HG02623 (cell line): ENCODE measurements around the gene MATK.

Experiments
- ATAC-seq: cut with Tn5 transposase; IDR thresholded peaks from one replicate; pipeline ENCODE4 v1.9.1; 2021; ENCODE audit warnings: moderate library complexity; ENCODE audit not compliant: unreplicated experiment

Gene MATK

DNA sequence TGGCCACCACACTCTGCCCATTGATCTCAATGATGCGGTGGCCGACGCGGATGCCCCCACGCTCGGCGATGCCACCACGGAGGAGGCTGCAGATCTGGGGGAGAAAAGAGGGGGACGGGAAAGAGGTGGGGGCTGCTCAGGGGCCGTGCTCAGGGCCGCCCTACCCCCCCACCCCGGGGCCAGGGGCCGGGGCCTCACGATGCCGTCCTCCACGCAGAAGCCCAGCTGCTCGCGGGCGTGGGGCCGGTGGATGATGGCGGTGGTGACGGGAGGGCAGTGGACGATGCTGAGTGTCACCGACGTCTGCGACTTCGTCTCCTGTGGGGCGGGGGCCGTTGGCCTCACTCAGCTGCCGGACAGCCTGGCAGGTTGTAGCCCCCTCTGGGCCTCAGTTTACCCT lies 34.9 kb downstream of the MATK start:
- no peak for ATAC-seq

DNA sequence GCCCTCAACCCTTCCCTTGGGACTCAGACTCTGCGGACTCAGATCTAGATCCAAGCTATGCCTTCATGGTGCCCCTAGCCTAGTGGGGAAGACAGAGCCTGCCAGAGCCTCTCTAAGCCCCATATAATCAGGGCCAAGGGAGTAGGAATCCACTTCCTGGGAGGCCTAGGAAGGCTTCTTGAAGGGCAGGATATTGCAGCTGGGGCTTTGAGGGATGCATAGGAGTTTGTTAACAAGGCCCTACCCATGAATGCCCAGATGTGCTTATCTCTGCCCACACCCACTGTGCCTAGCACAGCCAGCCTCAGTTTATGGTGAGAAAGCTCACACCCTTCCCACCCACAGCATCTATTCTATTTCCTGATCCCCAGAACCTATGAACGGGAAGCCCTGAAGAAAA lies 36.0 kb downstream of the MATK start:
- no peak for ATAC-seq

DNA sequence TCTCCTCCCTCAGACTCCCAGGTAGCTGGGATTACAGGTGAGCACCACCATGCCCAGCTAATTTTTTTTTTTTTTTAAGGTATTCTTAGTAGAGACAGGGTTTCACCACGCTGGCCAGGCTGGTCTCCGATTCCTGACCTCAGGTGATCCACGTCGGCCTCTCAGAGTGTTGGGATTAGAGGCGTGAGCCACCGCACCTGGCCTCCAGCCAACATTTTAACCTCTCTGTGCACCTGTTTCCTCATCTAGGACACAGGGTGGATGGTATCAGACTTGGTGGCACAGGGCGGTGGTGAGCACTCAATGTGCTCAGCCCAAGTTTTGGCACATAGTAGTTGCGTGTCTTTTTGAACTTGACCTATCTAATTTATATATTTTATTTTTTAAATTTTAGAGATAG lies 37.2 kb downstream of the MATK start:
- no peak for ATAC-seq

DNA sequence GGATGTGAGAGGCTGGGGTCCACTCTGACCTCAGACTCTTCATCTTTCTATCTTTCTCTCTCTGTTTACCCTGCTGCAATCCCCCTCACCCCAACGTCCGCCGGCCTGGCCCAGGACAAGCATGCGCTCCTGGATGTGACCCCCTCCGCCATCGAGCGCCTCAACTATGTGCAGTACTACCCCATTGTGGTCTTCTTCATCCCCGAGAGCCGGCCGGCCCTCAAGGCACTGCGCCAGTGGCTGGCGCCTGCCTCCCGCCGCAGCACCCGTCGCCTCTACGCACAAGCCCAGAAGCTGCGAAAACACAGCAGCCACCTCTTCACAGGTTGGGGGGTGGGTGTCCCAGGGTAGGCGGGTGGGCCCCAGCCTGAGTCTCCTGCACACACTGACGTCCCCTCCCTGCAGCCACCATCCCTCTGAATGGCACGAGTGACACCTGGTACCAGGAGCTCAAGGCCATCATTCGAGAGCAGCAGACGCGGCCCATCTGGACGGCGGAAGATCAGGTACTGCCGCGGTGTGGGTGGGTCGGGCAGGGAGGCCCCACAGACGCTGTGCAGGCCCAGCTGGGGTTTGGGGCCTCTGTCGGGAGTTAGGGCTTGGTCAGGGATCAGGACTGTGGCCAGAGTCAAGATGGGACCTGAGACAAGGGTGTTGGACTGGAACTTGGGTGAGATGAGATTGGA lies 39.7 kb downstream of the MATK start:
- ATAC-seq, result no peak

DNA sequence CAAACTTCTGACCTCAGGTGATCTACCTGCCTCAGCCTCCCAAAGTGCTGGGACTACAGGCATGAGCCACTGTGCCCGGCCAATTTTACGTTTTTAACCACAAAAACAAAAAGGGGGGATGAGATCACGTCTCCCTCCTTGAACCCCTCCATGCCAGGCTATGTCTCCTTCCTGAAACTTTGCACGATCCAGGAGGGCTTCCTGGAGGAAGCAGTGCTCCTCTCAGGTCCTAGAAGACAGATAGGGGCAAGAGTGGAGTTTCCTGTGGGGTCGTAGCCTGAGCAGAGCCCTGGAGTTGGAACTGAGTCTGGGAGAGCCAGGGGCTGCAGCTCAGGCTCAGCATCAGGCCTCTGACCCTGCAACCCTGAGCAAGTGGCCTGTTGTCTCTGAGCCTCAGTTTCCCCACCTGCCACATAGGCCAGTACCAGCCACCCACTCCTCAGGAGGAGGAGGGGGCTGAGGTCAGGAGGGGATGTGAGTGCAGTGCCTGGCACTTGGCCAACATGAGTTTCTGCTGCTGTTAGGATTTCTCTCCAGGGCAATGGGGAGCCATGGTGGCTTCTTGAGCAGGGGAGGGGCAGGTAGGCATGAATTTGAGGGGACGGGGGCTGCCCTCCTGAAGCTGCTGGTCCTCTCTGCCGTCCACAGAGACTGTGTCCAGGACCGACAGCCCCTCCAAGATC lies 40.7 kb downstream of the MATK start:
- no peak for ATAC-seq

DNA sequence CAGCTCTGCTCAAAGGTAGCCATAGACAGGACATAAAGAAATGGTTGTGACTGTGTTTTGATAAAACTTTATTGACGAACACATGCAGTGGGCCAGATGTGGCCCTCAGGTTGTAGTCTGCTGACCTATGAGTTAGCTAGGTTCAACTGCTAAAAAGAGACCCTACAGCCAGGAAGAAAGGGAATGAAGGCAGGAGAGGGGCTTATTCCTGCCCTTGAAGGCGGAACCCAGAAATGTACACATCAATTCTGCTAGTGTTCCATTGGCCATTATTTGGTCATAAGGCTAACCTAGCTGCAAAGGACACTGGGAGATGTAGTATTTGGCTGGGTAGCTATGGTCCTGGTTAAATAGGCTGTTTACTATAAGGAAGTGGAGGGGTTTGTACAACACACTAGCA lies 42.7 kb downstream of the MATK start:
- ATAC-seq, result no peak

DNA sequence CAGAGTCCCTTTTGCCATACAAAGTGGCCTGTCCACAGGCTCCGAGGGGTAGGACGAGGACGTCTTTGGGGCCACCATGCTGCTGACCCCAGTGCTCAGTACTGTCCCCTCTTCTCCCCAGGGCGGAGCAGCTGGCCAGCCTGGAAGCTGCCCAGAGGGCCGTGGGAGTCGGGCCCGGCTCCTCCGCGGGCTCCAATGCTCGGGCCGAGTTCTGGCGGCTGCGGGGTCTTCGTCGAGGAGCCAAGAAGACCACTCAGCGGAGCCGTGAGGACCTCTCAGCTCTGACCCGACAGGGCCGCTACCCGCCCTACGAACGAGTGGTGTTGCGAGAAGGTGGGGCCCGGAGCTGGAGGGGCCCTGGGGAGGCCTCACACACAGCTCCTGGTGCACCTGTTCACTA lies 45.8 kb downstream of the MATK start:
- ATAC-seq, result no peak

DNA sequence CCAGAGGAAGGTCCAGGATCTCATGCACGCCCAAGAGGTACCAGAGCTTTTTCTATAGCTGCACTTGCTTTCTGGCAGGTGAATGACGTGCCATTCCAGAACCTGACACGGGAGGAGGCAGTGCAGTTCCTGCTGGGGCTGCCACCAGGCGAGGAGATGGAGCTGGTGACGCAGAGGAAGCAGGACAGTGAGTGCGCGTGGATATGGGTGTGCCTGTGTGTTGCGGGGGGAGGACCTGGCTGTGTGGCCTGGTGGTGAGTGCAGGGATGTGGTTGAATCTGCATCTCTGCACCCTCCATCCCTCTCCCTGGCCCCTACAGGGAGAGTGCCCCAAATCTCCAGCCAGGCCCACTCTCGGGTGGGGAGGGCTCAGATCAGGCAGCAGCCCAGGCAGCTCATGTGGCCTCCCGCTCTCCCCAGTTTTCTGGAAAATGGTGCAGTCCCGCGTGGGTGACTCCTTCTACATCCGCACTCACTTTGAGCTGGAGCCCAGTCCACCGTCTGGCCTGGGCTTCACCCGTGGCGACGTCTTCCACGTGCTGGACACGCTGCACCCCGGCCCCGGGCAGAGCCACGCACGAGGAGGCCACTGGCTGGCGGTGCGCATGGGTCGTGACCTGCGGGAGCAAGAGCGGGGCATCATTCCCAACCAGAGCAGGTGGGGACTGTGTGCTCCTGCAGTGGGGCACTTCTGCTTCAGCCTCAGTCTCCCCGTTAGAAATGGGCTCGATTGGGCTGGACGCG lies 47.5 kb downstream of the MATK start:
- ATAC-seq, result no peak

DNA sequence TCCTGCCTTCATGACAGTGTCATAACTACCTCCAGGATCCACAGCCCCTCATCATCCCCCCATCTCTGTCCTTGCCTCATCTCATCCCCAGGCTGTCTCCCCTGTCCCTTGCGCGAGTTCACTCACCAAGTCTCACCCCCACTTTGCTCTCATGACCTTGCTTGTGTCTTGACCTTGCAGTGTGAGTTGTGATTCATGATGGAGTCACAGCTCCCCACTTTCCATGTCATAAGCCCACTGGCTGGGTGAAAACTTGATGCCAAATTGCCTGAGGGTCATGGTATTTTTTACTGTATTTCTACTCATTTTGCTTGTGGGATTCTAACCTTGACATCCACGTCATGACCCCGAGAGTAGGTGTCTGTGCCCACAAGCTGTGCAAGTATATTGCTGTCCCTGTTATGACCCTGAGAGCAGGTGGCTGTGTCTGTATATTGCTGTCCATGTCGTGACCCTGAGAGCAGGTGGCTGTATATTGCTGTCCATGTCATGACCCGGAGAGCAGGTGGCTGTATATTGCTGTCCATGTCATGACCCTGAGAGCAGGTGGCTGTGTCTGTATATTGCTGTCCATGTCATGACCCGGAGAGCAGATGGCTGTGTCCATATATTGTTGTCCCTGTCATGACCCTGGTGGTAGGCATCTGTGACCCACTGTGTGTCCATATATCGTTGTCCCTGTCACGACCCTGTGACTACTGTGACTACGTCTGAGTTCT lies 48.5 kb downstream of the MATK start:
- no peak for ATAC-seq

DNA sequence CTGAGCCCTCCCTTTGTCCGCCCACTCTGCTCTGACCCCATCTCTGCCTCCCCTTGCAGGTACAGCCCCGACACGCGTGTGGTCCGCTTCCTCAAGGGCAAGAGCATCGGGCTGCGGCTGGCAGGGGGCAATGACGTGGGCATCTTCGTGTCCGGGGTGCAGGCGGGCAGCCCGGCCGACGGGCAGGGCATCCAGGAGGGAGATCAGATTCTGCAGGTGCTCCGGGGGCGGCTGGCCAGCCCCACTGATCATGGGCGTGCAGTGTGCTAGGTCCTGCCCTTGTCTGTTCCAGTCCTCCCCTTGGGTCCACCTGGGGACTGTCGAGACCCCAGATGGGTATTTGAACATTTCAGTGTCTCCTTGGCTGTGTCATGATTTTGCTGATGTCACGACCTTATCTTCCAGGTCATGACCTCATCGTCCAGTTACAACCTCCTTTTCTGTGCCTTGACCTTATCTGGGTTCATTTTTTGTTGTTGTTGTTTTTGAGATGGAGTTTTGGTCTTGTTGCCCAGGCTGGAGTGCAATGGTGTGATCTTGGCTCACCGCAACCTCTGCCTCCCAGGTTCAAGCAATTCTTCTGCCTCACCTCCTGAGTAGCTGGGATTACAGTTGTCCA lies 50.0 kb downstream of the MATK start:
- ATAC-seq, result no peak

DNA sequence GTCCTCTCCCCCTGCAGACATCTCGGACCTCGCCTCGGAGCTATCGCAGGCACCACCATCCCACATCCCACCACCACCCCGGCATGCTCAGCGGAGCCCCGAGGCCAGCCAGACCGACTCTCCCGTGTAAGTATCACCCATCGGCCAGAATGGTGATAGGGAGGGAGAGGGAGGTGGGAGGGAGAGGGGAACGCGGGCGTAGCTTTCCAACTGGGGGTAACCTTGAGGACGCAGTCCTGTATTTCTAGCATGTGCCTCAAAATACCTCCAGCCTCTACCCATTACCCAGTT lies 51.9 kb downstream of the MATK start:
- ATAC-seq, result no peak

DNA sequence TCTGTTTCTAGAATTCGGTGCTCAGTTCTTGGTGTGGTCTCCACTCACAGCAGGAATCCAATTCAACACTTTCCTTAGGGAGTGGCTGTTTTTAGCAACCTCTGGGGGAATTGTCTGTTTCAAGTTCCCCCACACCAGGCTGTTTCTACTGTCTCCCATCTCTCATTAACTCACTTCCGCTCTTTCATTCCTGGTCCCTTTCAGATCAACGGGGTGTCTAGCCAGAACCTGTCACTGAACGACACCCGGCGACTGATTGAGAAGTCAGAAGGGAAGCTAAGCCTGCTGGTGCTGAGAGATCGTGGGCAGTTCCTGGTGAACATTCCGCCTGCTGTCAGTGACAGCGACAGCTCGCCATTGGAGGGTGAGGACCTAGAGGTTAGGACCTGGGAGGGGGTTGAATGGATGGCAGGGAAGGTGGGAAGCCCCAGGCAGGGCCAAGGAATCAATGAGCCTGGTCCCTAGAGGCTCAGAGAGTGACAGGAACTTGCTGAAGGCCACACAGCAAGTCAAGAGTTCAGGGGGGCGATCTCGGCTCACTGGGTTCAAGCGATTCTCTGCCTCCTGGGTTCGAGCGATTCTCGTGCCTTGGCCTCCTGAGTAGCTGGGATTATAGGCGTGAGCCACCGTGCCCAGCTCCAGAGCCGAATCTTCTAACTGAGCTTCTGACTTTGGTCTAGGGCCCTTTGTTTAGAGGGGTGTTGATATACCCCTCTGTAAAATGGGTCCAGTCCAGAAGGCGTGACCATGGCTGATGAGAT lies 52.5 kb downstream of the MATK start:
- no peak for ATAC-seq

DNA sequence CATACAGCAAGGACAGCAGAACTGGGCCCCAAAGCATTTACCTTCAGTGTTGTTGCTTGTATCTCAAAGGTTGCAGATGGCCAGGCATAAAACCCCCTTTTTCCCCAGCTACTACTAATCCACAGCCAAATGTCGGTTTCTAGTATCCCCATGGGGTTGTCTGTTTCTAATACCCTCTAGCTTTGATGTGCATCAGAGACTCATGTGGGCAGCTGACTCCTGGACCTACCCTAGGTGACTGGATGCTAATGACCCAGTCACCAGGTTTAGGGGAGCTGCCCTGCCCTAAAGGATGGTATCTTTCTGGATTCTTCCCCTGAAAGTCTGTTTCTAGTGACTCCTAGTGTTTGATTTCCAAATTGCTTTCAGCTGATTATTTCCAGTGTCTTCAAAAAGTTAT lies 54.1 kb downstream of the MATK start:
- no peak for ATAC-seq

DNA sequence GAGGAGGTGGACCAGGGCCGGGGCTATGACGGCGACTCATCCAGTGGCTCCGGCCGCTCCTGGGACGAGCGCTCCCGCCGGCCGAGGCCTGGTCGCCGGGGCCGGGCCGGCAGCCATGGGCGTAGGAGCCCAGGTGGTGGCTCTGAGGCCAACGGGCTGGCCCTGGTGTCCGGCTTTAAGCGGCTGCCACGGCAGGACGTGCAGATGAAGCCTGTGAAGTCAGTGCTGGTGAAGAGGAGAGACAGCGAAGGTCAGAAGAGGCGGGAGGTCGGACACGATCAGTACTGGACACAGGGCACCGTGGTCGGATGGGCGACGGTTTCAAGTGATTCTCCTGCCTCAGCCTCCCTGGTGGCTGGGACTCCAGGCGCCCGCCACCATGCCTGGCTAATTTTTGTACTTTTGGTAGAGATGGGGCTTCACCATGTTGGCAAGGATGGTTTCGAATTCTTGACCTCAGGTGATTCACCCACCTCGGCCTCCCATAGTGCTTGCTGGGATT lies 55.7 kb downstream of the MATK start:
- ATAC-seq, result no peak
